Ovary (tissue), 9 donors: ENCODE measurements around the gene FAM193B. TPM values are rescaled to one million over a fixed set of nuclear protein-coding genes. Genes with fewer than 3 reads are reported as not detected.

Experiments
- DNase-seq, 5 donors: peaks; one replicate each; pipeline ENCODE4 v3.0.0-alpha.2; 2019 to 2020
- H3K27ac ChIP-seq, 2 donors: fragments of 200-600 bp; one replicate each; pipeline versions ENCODE4 v1.5.1 to v1.8.0; 2019 to 2022
- H3K27me3 ChIP-seq: fragments of 200-600 bp; one replicate; pipeline ENCODE4 v1.8.0; 2022
- H3K36me3 ChIP-seq: fragments of 200-600 bp; sonication (generic); one replicate; pipeline ENCODE4 v1.5.1; 2019
- H3K4me1 ChIP-seq: one replicate; pipeline ENCODE4 v1.8.1; 2013; ENCODE audit warnings: mild to moderate bottlenecking, moderate library complexity; ENCODE audit not compliant: insufficient read depth
- H3K4me3 ChIP-seq: fragments of 200-600 bp; sonication (generic); one replicate; pipeline ENCODE4 v1.5.1; 2017
- H3K9me3 ChIP-seq, 2 donors: fragments of 200-600 bp in 1 of 2; sonication (generic) in 1 of 2; one replicate each; pipeline versions ENCODE4 v1.5.1 to v1.8.1; 2013 to 2019; ENCODE audit warnings: mild to moderate bottlenecking in 1 of 2, moderate library complexity in 1 of 2
- EP300 ChIP-seq: sonication (generic); formaldehyde crosslinking; IDR thresholded peaks from one replicate; pipeline ENCODE4 v1.6.1; 2017; ENCODE audit warnings: antibody characterized with exemption
- POLR2A ChIP-seq: fragments of 450-650 bp; IDR thresholded peaks from one replicate; pipeline ENCODE4 v1.6.1; 2017; ENCODE audit warnings: antibody characterized with exemption, mild to moderate bottlenecking, moderate library complexity
- WGBS, 3 donors: extraction: QIAGEN DNeasy Blood & Tissue Kit in 1 of 3; methylation state at CpG; one replicate each; pipeline versions ENCODE4 v1.1.5 to v1.1.7; 2013 to 2017; 5-methylcytosine and 5-hydroxymethylcytosine counted together
- intact Hi-C, 4 donors: fragments of 100-400 bp; cut with DNase I; formaldehyde crosslinking; loops; one replicate each; pipeline versions ENCODE4 v1.11.0 to v1.15.1; 2022 to 2023
- polyA plus RNA-seq, 2 donors: library from polyadenylated mRNA; stranded (reverse); fragments of 200-250 nt in 1 of 2; fragments of 350-450 nt in 1 of 2; fragmentation: Illumina TruSeq in 1 of 2; extraction: RNeasy Lipid Tissue Mini Kit (QIAGEN cat#74804) in 1 of 2; gene quantifications; one replicate each; pipeline ENCODE4 v1.2.3, GENCODE V29; 2013 to 2014
- total RNA-seq, 7 donors: library from RNA; depleted of rRNA in 2 of 7; stranded (reverse); fragments of >200 nt in 2 of 7; fragmentation: NEBNext Ultra II Directional in 3 of 7; extraction: Animal tissue kit (Norgen Biotek cat#: 25700) in 3 of 7; gene quantifications; one replicate each; pipeline versions ENCODE4 v1.1.0 to v1.2.4, GENCODE V29; 2016 to 2023
- TF ChIP-seq, protein P1 (sequence below), 3 donors: fragments of 450-650 bp in 2 of 3; fragments of 200-600 bp in 1 of 3; IDR thresholded peaks; one replicate each; pipeline versions ENCODE4 v1.5.1 to v1.8.0; 2016 to 2022; ENCODE audit warnings: antibody characterized with exemption in 3 of 3, mild to moderate bottlenecking in 1 of 3
- donor health status: DM: no; HTN: no; CAD: no; lungs with moderate emphysema.
- donor health status: DM: no; HTN: no; CAD: no.
- donor health status: Bipolar disorder and iron deficiency.
- donor health status: DM: yes; HTN: yes; CAD: no.
- donor health status: DM: no; HTN: no; CAD: no.
- donor health status: DM: yes; HTN: yes; CAD: no.

FAM193B gene
- total and polyA plus RNA-seq, 9 donors: 14.8 to 77.6 (median 64.3) TPM

DNA sequence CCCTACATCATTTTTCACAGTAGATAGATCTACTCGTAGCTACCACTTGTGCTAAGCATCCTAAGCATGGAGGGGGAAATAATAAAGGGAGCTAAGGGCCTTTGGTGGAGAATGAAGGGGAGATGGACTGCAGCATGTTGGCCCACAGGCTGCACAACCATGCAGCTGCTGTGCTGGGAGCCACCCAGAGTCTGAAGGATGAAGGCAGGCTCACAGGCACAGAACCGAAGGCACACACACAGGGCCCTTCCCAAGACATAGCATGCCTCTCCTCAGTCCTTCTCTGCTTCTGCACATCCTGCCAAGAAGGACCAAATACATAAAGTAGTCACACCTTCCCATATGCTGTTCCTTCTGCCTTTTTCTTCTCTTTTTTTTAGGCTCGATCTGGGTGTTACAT lies 6.6 kb downstream of the FAM193B start:
- no peak overlapping the region for H3K27ac ChIP-seq
- no peaks in the 10 kb centered on the region for H3K27me3 ChIP-seq
- TF ChIP-seq POLR2A: no peak
- TF ChIP-seq EP300: no peak
- TF ChIP-seq, protein P1, sequence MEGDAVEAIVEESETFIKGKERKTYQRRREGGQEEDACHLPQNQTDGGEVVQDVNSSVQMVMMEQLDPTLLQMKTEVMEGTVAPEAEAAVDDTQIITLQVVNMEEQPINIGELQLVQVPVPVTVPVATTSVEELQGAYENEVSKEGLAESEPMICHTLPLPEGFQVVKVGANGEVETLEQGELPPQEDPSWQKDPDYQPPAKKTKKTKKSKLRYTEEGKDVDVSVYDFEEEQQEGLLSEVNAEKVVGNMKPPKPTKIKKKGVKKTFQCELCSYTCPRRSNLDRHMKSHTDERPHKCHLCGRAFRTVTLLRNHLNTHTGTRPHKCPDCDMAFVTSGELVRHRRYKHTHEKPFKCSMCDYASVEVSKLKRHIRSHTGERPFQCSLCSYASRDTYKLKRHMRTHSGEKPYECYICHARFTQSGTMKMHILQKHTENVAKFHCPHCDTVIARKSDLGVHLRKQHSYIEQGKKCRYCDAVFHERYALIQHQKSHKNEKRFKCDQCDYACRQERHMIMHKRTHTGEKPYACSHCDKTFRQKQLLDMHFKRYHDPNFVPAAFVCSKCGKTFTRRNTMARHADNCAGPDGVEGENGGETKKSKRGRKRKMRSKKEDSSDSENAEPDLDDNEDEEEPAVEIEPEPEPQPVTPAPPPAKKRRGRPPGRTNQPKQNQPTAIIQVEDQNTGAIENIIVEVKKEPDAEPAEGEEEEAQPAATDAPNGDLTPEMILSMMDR (IDR thresholded peaks at IDR 0.05): no peak
- intact Hi-C loops: no loop called here
- H3K4me1 ChIP-seq: peaks cover 6% of the 10 kb centered on the region
- no peak for DNase-seq
- H3K9me3 ChIP-seq: no peaks in the 10 kb centered on the region
- WGBS, 3 donors: 71 to 90% (median 77%) methylated on average over 3 of the region's 3 CpGs
- H3K36me3 ChIP-seq: no peaks in the 10 kb centered on the region
- no peak overlapping the region for H3K4me3 ChIP-seq

DNA sequence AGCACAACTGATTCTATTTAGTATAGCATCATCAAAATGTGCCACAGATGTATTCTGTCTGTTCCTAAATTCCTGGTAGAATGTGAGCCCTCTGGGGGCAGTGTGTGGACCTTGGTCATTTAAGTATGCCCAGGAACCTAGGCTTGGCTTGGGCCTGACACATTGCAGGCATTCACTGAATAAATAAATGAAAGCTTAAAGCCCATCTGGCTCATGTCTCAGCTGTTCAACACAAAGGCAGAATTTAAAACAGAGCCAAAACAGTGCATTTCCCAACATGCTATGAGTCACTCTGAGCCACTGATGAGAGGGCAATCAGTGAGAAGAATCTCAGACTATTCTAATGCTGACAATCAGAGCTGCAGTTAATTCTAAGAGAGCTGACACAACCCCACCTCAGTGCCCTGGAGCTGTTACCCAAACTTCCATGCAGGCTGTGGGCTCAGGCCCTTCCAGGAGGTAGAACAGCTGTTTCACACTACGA lies 8.1 kb downstream of the FAM193B start:
- no peak overlapping the region for H3K4me3 ChIP-seq
- H3K9me3 ChIP-seq: no peaks in the 10 kb centered on the region
- peak overlapping the region in 1 of 2 donors; percentile 2 for H3K27ac ChIP-seq
- whole genome bisulfite sequencing, 3 donors: 17 to 28% (median 27%) methylated on average over 1 of the region's 1 CpG
- TF ChIP-seq, protein P1 (IDR thresholded peaks at IDR 0.05): no peak
- TF ChIP-seq EP300 (no peak), POLR2A (no peak)
- no peaks in the 10 kb centered on the region for H3K27me3 ChIP-seq
- intact Hi-C loops: no loop called here
- H3K36me3 ChIP-seq: no peaks in the 10 kb centered on the region
- peaks cover 6% of the 10 kb centered on the region for H3K4me1 ChIP-seq
- peak in 2 of 5 donors; percentile 36 to 60 for DNase-seq

DNA sequence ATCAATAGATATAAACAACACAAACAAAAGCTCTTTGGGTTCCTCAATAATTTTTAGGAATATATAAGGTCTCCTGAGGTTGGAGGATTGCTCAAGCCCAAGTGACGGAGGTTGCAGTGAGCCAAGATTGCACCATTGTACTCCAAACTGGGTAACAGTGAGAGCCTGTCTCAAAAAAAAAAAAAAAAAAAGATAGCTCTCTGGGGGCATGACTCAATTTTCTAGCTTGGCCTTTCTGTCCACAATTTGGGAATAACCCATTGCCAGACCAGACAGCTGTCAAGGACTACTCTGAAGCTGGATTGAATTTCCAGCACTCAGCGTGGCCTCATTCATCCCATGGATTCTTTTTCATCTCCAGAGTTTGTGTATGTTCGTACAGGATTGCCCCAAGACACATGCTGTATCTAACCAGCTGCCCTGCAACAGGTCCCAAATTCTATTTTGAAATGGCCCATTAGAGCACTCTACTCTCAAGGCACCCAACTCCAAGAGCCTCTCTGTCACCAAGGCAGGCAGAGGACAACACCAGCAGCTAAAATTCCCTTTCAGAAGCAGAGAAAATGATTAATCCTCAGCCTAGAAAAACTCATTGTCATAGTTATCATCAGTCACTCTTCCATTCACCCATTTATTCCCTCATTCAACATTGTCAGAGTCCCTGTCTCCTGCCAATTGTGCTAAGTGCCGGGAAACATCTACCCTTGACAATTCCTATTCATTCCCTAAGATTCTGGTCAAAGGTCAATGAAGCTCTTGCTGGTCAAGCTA lies 8.7 kb downstream of the FAM193B start:
- DNase-seq: peak in 3 of 5 donors; percentile 61 to 87 (median 63)
- Histone ChIP-seq H3K27ac (peak overlapping the region in 1 of 2 donors; percentile 2), H3K36me3 (no peaks in the 10 kb centered on the region), H3K4me1 (peaks cover 6% of the 10 kb centered on the region), H3K9me3 (no peaks in the 10 kb centered on the region), H3K4me3 (no peak overlapping the region), H3K27me3 (no peaks in the 10 kb centered on the region)
- 45 to 66% (median 60%) methylated on average over 4 of the region's 4 CpGs for WGBS, 3 donors
- TF ChIP-seq EP300: peak; percentile 68
- no peak for TF ChIP-seq POLR2A
- intact Hi-C loops: no loop called here

DNA sequence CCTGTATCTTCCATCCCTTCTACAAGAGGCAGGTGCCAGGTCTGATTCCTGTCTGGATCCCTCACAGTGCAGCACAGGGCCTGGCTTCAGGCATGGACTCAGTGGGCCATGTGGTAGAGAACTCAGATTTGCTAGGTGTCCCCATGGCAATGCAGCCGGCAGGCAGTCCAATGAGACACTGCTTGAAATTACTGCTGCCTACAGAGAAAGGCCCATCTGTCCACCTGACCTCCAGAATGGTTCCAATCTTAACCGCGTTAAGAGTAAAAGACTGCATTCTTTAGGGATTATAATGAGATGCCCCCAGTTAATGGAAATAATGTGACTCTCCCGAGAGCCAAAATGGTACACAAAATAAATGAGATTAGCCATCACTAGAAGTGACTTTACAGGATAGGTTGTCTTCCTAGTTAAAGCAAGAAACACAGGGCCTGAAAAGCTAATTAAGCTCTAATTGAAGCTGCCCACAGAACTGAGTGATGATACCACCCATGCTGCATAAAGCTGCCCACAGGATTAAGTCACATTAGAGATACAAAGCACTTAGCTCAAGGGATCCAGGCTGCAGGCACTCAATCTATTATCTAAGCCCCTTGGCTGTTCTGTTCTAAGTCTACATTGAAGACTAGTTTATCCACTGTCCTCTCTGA lies 11.4 kb downstream of the FAM193B start:
- Histone ChIP-seq H3K4me3 (no peak overlapping the region), H3K27me3 (no peaks in the 10 kb centered on the region), H3K9me3 (no peaks in the 10 kb centered on the region), H3K36me3 (no peaks in the 10 kb centered on the region), H3K27ac (no peak overlapping the region), H3K4me1 (peaks cover 8% of the 10 kb centered on the region)
- intact Hi-C loops: no loop called here
- WGBS, 3 donors: 87 to 92% (median 91%) methylated on average over 4 of the region's 4 CpGs
- DNase-seq: no peak
- TF ChIP-seq, protein P1 (IDR thresholded peaks at IDR 0.05): no peak
- TF ChIP-seq EP300 (no peak), POLR2A (no peak)
